DMS53 (cell line): Measurements from ENCODE around the gene NKTR.

Experiments
- DNase-seq: peaks from one replicate; lab custom pipeline; 2025; lab: John Stamatoyannopoulos, UW

Gene NKTR

GRCh38 chr3:42651248-42652091 lies 51.0 kb downstream of the NKTR start:
- DNase-seq: no peak

DNA sequence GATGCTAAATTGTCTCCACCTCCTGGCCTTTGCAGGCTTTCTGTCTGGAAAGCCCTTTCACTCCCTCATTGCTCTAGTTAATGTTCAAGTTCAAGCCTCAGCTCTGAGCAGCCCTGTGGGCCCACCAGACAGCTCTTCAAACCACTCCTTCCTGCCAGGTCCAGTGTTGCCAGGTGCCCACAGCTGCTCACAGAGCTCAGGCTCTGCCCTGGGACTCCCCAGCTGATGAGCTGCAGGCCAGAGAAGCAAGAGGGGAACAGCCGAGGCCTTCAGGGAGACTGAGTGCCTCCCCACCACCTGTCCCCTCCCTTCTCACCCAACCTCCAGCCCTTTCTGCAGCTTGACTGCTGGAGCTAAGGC lies 51.7 kb downstream of the NKTR start:
- no peak for DNase-seq

DNA sequence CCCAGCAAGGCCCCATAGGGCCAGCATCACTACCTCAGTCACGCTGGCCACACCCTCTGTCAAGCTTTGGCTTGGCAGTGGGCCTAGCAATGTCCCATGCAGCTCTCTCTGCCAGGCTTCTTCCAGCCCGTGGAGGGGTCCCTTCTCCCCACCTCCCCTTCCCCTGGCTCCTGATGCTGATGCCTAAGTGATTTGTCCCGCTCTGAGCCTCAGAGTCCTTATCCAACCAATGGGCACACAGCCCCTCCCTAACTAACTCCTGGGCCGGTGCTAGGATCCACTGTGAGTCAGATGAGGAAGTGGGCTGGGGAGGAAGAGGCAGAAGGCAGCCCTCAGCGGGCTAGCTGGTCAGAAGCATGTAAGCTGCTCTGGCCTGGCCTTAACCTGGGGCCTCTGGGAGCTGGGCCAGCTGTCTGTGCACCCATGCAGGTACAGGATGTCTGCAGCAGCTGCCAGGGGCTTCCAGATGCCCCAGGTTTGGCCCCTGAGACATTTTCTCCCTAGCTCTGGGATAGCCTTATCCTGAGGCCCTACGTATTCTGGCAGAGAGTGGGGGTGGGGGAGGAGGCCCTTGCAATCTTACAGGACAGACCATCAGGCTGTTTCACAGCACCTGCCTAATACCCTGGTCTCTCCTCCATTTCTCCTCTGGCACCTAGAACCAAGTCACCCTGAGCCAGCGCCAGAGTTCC lies 52.3 kb downstream of the NKTR start:
- DNase-seq: peak; percentile 65

- DNase-seq: no peak
Measured at GRCh38 chr3:42653303-42653559, 52.7 kb downstream of the NKTR start.

- peak; percentile 39 for DNase-seq
Measured at GRCh38 chr3:42653560-42654330, 53.3 kb downstream of the NKTR start, which contains the start of gene ZBTB47. Gene ZBTB47 (plus strand): TSS chr3:42653697. CDS start chr3:42658356, 4,659 bp downstream.

GRCh38 chr3:42654331-42655201 lies 54.1 kb downstream of the NKTR start:
- DNase-seq: peak; percentile 36

DNA sequence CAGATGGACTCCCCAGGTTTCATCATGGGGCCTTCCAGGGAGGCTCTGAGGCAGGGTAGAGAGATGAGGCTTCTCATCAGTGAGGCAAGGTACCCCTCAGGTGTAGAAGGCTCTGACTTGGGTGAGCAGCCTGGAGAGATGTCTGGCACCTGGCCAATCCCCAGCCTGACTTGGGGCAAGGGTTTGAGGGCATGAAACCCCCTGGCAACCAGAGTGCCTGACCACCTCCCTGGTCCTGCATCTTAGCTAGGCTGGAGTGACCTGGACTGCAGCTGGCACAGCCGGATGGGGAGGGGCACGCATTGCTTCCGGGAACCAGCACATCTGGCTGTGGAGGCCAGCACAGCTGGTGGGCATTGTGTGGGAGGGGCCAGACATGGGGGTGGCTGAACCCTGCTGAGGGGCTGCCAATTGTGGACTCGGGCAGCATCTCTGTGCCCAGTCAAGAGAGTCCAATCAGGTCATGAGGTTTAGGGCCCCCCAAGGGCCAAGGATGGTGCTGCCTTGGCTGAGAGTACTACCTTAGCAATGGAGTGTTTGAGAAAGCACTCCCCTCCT lies 54.9 kb downstream of the NKTR start:
- peak; percentile 11 for DNase-seq

GRCh38 chr3:42655980-42656679 lies 55.6 kb downstream of the NKTR start:
- DNase-seq: peak; percentile 2

GRCh38 chr3:42656680-42657610 lies 56.5 kb downstream of the NKTR start:
- DNase-seq: no peak

GRCh38 chr3:42657675-42658074 lies 57.2 kb downstream of the NKTR start:
- no peak for DNase-seq

DNA sequence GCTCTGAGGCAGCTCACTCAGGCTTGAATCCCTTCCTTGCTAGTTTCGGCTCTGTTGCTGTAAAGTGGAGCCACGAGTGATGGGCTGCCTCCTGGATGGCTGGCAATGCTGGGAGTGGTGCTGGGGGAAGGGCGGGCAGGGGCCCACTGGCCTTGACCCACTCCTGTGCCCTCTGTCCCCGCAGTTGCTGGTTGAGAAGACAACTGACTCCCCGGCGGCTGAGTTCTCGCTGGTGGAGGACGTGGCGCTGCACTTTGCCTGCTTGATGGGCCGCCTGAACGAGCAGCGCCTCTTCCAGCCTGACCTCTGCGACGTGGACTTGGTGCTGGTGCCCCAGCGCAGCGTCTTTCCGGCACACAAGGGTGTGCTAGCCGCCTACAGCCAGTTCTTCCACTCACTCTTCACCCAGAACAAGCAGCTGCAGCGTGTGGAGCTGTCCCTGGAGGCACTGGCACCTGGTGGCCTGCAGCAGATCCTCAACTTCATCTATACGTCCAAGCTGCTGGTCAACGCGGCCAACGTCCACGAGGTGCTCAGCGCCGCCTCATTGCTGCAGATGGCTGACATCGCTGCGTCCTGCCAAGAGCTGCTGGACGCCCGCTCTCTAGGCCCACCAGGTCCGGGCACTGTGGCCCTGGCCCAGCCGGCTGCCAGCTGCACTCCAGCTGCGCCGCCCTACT lies 57.7 kb downstream of the NKTR start:
- DNase-seq: no peak

DNA sequence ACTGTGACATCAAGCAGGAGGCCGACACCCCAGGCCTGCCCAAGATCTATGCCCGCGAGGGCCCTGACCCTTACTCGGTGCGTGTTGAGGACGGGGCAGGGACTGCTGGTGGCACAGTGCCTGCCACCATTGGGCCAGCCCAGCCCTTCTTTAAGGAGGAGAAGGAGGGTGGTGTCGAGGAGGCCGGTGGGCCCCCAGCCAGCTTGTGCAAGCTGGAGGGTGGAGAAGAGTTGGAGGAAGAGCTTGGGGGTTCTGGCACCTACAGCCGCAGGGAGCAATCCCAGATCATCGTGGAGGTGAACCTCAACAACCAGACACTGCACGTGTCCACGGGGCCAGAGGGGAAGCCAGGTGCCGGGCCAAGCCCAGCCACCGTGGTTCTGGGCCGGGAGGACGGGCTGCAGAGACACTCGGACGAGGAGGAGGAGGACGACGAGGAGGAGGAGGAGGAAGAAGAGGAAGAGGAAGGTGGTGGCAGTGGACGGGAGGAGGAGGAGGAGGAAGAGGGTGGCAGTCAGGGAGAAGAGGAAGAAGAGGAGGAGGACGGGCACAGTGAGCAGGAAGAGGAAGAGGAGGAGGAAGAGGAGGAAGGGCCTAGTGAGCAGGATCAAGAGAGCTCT lies 58.4 kb downstream of the NKTR start:
- DNase-seq: no peak

DNA sequence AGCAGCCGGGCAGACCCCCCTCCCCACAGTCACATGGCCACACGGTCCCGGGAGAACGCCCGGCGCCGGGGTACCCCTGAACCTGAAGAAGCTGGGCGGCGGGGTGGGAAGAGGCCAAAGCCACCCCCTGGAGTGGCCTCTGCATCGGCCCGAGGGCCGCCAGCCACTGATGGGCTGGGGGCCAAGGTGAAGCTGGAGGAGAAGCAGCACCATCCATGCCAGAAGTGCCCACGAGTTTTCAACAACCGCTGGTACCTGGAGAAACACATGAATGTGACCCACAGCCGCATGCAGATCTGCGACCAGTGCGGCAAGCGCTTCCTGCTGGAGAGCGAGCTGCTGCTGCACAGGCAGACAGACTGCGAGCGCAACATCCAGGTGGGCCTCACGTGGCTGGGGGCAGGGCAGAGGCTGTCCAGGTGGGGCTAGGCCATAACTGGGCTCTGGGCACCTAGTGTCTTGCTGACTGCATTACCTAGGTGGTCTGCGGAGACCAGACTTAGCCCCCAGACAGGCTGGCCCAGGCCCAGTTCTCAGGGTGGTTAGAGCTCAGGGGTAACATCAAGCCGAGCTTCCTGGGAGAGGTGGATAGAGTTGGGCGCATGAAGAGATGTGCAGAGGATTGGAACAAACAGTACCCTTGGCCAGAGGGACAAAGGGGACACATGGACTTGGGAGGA lies 59.1 kb downstream of the NKTR start:
- no peak for DNase-seq

- DNase-seq: no peak
Measured at GRCh38 chr3:42660131-42660715, 59.7 kb downstream of the NKTR start.

GRCh38 chr3:42660898-42661297 lies 60.4 kb downstream of the NKTR start:
- DNase-seq: peak; percentile 49

- no peak for DNase-seq
Measured at GRCh38 chr3:42661593-42662022, 61.1 kb downstream of the NKTR start.

- DNase-seq: no peak
Measured at GRCh38 chr3:42662037-42662812, 61.7 kb downstream of the NKTR start.
